Esophagus muscularis mucosa (tissue), 4 donors: ENCODE measurements around the gene SMOC1. TPM values are rescaled to one million over a fixed set of nuclear protein-coding genes. Genes with fewer than 3 reads are reported as not detected.

Source experiments
- DNase-seq: peaks from one replicate; pipeline ENCODE4 v3.0.0-alpha.2; 2017; ENCODE audit errors: extremely low spot score
- H3K27ac ChIP-seq, 4 donors: fragments of 200-600 bp; sonication (generic); replicated peaks in 1 of 4; 1 replicate in 3 of 4; 2 replicates in 1 of 4; pipeline ENCODE4 v1.5.1; 2016 to 2019; ENCODE audit warnings: mild to moderate bottlenecking in 1 of 4
- H3K27me3 ChIP-seq, 4 donors: fragments of 200-600 bp; sonication (generic); one replicate each; pipeline versions ENCODE4 v1.5.1 to v1.6.0; 2016 to 2019
- H3K36me3 ChIP-seq, 4 donors: fragments of 200-600 bp; sonication (generic); one replicate each; pipeline ENCODE4 v1.5.1; 2016 to 2019
- H3K4me1 ChIP-seq, 4 donors: fragments of 200-600 bp; sonication (generic); one replicate each; pipeline ENCODE4 v1.5.1; 2016 to 2019
- H3K4me3 ChIP-seq, 4 donors: fragments of 200-600 bp; sonication (generic); 1 replicate in 2 of 4; 2 replicates in 2 of 4; pipeline ENCODE4 v1.5.1; 2016 to 2019; ENCODE audit warnings: mild to moderate bottlenecking in 4 of 4, moderate library complexity in 1 of 4
- H3K9me3 ChIP-seq, 4 donors: fragments of 200-600 bp; sonication (generic); 1 replicate in 3 of 4; 2 replicates in 1 of 4; pipeline ENCODE4 v1.5.1; 2016 to 2019
- EP300 ChIP-seq: sonication (generic); formaldehyde crosslinking; IDR thresholded peaks from one replicate; pipeline ENCODE4 v1.6.1; 2017; ENCODE audit warnings: antibody characterized with exemption
- POLR2A ChIP-seq: fragments of 450-650 bp; IDR thresholded peaks from one replicate; pipeline ENCODE4 v1.6.1; 2017; ENCODE audit warnings: antibody characterized with exemption, moderate library complexity, mild to moderate bottlenecking, low read depth
- POLR2AphosphoS5 ChIP-seq, 2 donors: sonication (generic); formaldehyde crosslinking; IDR thresholded peaks; one replicate each; pipeline ENCODE4 v1.6.1; 2017; ENCODE audit warnings: antibody characterized with exemption in 2 of 2
- WGBS: methylation state at CpG from one replicate; pipeline ENCODE4 v1.1.5; 2018; 5-methylcytosine and 5-hydroxymethylcytosine counted together
- intact Hi-C: fragments of 100-400 bp; cut with DNase I; formaldehyde crosslinking; loops from one replicate; pipeline ENCODE4 v1.15.1; 2023
- total RNA-seq, 4 donors: library from RNA; depleted of rRNA; stranded (reverse); fragments of >200 nt; gene quantifications; one replicate each; pipeline versions ENCODE4 v1.1.0 to v1.2.1, GENCODE V29; 2016
- TF ChIP-seq, protein P1 (sequence below), 3 experiments: fragments of 200-600 bp in 2 of 3; fragments of 450-650 bp in 1 of 3; sonication (generic) in 2 of 3; IDR thresholded peaks; one replicate each; pipeline ENCODE4 v1.5.1; 2017 to 2019; ENCODE audit warnings: antibody characterized with exemption in 3 of 3, mild to moderate bottlenecking in 2 of 3, moderate library complexity in 1 of 3

Gene SMOC1
- total RNA-seq, 4 donors from 2014 or later: under 0.01 to 1.8 (median 0.51) TPM

GRCh38 chr14:69986336-69986735 is 107.1 kb downstream of the SMOC1 start:
- intact Hi-C loops: no loop called here
- WGBS: 91% methylated on average over 7 of the region's 7 CpGs
- H3K4me3 ChIP-seq: no peak overlapping the region
- H3K4me1 ChIP-seq: peaks cover 3 to 25% (median 12%) of the 10 kb centered on the region in 4 donors
- TF ChIP-seq POLR2A (no peak), EP300 (no peak), POLR2AphosphoS5 (IDR thresholded peaks at IDR 0.05) (no peak)
- TF ChIP-seq, protein P1, sequence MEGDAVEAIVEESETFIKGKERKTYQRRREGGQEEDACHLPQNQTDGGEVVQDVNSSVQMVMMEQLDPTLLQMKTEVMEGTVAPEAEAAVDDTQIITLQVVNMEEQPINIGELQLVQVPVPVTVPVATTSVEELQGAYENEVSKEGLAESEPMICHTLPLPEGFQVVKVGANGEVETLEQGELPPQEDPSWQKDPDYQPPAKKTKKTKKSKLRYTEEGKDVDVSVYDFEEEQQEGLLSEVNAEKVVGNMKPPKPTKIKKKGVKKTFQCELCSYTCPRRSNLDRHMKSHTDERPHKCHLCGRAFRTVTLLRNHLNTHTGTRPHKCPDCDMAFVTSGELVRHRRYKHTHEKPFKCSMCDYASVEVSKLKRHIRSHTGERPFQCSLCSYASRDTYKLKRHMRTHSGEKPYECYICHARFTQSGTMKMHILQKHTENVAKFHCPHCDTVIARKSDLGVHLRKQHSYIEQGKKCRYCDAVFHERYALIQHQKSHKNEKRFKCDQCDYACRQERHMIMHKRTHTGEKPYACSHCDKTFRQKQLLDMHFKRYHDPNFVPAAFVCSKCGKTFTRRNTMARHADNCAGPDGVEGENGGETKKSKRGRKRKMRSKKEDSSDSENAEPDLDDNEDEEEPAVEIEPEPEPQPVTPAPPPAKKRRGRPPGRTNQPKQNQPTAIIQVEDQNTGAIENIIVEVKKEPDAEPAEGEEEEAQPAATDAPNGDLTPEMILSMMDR (IDR thresholded peaks at IDR 0.05): no peak
- H3K9me3 ChIP-seq: no peaks in the 10 kb centered on the region
- peaks cover 0 to 15% (median 0%) of the 10 kb centered on the region in 4 donors for H3K27me3 ChIP-seq
- DNase-seq: no peak
- no peaks in the 10 kb centered on the region for H3K36me3 ChIP-seq
- no peak overlapping the region for H3K27ac ChIP-seq

DNA sequence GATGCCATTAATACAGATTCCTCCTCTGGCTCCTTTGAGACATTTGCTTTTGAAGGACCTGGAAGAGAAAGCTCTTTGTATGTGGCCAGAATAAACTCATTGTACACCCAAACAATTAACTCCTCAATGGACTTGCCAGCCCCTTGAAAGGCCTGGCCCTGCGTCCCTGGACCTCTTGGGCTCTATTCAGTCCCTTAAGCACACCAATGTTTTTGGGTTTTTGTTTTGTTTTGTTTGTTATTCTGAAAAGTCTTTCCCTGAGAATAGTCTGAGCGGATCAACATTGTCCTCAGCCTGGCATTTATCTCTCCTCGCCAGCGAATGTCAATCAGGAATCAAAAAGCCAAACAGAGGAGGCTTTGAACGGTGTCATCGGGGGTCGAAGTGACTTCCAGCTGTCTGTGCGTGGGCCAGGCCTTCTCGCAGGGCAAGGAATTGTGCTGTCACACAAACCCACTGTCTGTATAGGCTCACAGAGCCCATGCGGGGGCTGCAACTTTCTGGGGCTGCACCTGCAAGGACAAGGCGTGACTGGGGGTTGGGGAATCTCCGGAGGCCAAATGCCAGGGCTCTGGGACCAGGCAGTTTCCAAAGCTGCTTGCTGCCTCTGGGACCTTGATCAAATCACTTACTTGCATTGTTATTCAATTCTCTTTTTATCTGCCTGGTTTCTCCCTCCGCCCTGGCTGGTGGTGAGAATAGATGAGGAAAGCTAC is 108.3 kb downstream of the SMOC1 start:
- 79% methylated on average over 12 of the region's 13 CpGs for WGBS
- no peak for DNase-seq
- TF ChIP-seq POLR2A (no peak), POLR2AphosphoS5 (IDR thresholded peaks at IDR 0.05) (no peak)
- peaks cover 0 to 18% (median 4%) of the 10 kb centered on the region in 4 donors for H3K4me1 ChIP-seq
- no peak overlapping the region for H3K27ac ChIP-seq
- no peaks in the 10 kb centered on the region for H3K9me3 ChIP-seq
- H3K27me3 ChIP-seq: peaks cover 0 to 13% (median 0%) of the 10 kb centered on the region in 4 donors
- no peaks in the 10 kb centered on the region for H3K36me3 ChIP-seq
- intact Hi-C loops: no loop called here
- no peak overlapping the region for H3K4me3 ChIP-seq

GRCh38 chr14:69988979-69989378 is 109.8 kb downstream of the SMOC1 start:
- Histone ChIP-seq H3K9me3 (no peaks in the 10 kb centered on the region), H3K27ac (no peak overlapping the region), H3K4me3 (no peak overlapping the region), H3K36me3 (no peaks in the 10 kb centered on the region), H3K4me1 (peaks cover 0 to 13% (median 3%) of the 10 kb centered on the region in 4 donors), H3K27me3 (peaks cover 0 to 13% (median 0%) of the 10 kb centered on the region in 4 donors)
- DNase-seq: no peak
- intact Hi-C loops: no loop called here
- no peak for TF ChIP-seq EP300
- no peak for TF ChIP-seq POLR2AphosphoS5 (IDR thresholded peaks at IDR 0.05)
- TF ChIP-seq, protein P1 (IDR thresholded peaks at IDR 0.05): no peak
- TF ChIP-seq POLR2A: no peak

DNA sequence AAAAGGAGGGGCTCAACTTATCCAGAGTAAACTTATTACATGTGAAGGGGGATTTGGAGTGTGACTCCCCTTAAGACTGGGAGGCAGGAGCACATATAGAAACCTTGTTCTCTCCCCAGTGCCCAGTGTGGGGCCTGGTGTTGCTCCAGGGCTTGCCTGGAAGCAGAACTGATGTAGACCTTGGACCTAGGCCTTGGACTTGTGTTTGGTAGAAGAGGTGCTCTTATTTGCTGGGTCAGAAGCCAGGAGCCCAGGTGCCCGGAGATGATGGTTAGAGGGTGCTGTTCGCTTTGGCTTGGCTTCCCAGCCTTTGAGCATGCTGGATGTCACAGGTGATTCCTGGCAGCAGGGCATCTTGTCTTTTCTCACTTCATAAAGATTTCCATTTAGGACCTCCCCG is 110.4 kb downstream of the SMOC1 start:
- 70% methylated on average over 3 of the region's 3 CpGs for WGBS
- Histone ChIP-seq H3K36me3 (no peaks in the 10 kb centered on the region), H3K9me3 (no peaks in the 10 kb centered on the region), H3K27ac (no peak overlapping the region), H3K4me1 (peaks cover 0 to 13% (median 3%) of the 10 kb centered on the region in 4 donors), H3K4me3 (no peak overlapping the region), H3K27me3 (peaks cover 0 to 10% (median 0%) of the 10 kb centered on the region in 4 donors)
- no peak for TF ChIP-seq POLR2A
- TF ChIP-seq EP300: no peak
- TF ChIP-seq POLR2AphosphoS5 (IDR thresholded peaks at IDR 0.05): no peak
- TF ChIP-seq, protein P1 (IDR thresholded peaks at IDR 0.05): no peak
- no peak for DNase-seq
- intact Hi-C loops: no loop called here

- no peaks in the 10 kb centered on the region for H3K9me3 ChIP-seq
- H3K27me3 ChIP-seq: peaks cover 0 to 8% (median 0%) of the 10 kb centered on the region in 4 donors
- intact Hi-C loops: no loop called here
- H3K27ac ChIP-seq: no peak overlapping the region
- TF ChIP-seq, protein P1 (IDR thresholded peaks at IDR 0.05): no peak
- TF ChIP-seq POLR2A: no peak
- no peak for TF ChIP-seq EP300
- TF ChIP-seq POLR2AphosphoS5 (IDR thresholded peaks at IDR 0.05): no peak
- H3K36me3 ChIP-seq: no peaks in the 10 kb centered on the region
- peaks cover 0 to 13% (median 3%) of the 10 kb centered on the region in 4 donors for H3K4me1 ChIP-seq
- H3K4me3 ChIP-seq: no peak overlapping the region
- no peak for DNase-seq
These were observed 111.1 kb downstream of the SMOC1 start for GRCh38 chr14:69990323-69990722.
